HG03103 (cell line): ENCODE data around the gene FBXO9.
"Not testable (repeated sequence)": the region's sequence is repeated elsewhere in the genome, so short reads cannot be mapped to it uniquely, and the experiment has no call there.

ENCODE experiments used
- ATAC-seq: cut with Tn5 transposase; IDR thresholded peaks from one replicate; pipeline ENCODE4 v1.9.1; 2021; ENCODE audit warnings: low read depth; ENCODE audit not compliant: unreplicated experiment

Gene FBXO9

DNA sequence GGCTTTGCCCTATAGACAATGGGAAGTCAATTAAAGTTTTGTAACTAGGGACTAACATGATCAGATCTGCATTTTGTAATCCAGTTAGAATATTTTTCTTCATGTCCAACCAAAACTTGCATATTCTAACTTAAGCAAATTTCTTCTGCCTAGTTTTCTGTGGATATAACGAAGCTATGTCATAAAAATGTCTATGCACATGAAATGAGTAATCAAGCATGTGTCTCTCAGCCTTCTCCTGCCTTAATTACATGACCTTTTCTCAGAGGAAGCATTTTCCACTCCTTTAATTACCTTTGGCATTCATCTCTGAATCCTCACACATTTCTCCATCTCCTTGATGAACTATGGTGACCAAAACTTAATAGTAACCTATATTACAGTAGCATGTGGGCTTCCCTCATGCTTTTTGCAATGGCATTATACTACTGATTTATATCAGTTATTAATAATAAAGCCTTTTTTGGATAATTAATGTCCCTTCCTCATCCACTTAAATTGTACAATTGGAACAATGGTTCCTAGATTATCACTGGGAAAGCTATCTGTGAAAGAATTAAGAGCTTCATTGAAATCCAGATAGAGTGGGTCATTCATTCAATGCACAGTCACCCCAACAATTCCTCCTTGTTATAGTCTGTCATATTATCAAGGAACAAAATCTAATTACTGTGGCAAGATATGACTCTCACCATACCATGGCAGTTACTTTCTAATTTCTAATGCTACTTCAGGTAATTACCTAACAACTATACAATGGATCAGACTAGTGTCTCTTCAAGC is 19.1 kb upstream of the FBXO9 start:
- ATAC-seq, result no peak

DNA sequence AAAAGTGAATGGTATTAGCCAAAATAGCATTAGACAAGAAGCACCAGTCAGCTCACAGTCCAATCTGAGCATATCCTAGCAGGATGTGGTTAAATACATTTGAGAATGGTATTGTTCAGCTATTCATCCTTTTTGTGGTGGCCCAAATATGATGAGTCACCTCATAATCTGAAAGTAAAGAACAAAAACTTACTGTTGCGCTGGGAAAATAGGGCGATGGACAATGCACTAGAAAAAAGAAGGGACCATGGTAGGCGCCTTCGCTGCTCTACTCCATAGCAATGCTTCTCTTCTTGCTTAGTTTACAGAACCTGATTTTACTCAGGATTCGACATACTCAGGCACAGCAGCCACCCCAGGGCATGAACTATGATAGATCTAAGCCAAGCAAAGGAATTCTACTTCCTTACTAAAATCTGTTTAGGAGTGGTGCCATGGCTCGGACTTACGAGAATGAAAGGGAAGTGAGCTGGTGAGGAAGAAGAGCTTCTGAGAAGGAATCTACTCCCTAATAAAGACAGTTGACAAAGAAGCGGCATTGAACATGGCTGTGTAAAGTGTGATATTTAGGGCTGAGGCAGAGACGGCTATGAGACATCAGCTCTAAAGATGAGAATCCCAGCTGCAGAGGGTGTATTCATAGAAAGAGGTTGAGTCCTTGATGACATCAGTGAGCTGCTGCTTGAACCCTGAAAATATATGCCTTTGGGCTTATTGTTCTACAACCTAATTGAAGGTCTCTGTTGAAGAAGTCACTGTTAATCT is 16.6 kb upstream of the FBXO9 start:
- peak; percentile 75 for ATAC-seq

DNA sequence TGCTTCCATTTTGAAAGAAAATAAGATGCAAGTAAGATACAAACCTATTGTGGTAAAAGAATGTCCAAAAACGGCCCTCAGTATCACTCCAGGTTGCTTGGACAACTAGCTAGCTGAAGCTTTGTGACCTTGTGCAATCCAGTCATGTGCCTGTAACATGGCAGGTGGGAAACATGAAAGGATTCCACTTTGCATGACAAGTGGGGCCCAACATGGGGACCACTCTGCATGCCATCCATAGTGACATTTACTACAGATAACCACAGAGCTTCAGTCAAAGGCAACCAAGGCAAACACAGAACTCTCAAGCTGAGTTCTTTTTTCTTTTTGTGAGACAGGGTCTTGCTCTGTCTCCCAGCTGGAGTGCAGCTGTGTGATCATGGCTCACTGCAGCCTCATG is 15.8 kb upstream of the FBXO9 start:
- ATAC-seq, result no peak

DNA sequence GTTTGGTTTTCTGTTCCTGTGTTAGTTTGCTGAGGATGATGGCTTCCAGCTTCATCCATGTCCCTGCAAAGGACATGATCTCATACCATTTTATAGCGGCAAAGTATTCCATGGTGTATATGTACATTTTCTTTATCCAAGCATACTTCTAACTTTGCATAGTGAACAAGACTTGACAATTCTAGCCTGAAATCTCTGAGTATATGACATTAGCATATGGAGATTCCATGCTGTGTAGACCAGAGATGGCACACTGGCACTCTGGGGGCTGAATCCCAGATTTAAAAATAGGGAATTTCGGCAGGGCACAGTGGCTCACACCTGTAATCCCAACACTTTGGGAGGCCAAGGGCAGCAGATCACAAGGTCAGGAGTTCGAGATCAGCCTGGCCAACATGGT is 13.1 kb upstream of the FBXO9 start:
- ATAC-seq, result not testable (repeated sequence)

DNA sequence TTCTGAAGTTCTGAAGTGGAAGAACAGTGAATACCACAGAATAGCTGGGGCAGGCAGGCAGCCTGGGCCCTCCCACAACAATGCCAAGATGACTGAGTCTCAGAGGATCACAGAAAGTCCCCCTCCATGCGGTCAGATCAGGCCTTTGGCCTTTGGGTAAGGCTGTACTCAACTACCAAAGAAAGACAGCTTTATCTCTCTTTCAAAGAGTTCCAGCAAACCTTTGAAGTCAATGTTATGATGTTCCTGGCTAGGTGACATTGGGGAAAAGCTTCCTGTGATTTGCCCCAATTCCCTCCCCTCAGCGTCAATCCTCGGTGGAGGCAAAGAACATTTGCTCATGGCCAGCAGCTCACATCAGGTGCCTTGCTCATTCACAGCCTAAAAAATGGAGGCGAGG is 10.7 kb upstream of the FBXO9 start:
- ATAC-seq, result no peak

DNA sequence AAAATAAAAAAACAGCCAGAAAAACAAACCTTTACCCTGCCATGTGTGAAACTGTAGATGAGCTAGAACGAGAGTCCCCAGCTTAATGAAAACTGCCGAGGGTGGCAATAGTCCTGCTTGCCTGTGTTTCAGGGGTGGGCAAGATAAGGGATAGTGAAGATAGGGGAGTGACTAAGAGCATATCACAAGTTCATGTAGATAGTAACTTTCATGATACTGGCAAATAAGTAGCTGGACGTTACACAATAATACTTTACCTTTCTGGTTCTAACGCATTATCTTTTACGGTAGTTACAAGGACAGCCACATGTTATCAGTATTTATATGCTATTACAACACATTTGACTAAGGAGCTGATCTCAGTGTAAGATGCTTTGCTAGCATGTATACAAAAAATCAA is 9.3 kb upstream of the FBXO9 start:
- no peak for ATAC-seq

DNA sequence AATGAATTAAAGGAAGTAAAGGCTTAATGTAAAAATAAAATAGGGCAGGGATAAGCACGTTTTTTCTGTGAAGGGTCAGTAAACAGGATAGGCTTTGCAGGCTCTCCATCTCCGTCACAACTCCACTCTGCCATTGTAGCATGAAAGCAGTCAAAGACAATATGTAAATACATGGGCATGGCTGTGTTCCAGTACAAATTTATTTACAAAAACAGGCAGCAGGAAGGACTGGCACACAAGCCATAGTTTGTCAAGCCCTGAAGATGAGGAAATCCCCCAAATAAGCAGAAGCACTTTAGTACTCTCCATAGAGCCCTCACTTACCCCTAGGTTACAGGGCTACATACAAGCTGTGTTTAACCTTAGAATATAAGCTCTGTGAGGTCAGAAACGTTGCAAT is 8.9 kb upstream of the FBXO9 start:
- ATAC-seq, result no peak

DNA sequence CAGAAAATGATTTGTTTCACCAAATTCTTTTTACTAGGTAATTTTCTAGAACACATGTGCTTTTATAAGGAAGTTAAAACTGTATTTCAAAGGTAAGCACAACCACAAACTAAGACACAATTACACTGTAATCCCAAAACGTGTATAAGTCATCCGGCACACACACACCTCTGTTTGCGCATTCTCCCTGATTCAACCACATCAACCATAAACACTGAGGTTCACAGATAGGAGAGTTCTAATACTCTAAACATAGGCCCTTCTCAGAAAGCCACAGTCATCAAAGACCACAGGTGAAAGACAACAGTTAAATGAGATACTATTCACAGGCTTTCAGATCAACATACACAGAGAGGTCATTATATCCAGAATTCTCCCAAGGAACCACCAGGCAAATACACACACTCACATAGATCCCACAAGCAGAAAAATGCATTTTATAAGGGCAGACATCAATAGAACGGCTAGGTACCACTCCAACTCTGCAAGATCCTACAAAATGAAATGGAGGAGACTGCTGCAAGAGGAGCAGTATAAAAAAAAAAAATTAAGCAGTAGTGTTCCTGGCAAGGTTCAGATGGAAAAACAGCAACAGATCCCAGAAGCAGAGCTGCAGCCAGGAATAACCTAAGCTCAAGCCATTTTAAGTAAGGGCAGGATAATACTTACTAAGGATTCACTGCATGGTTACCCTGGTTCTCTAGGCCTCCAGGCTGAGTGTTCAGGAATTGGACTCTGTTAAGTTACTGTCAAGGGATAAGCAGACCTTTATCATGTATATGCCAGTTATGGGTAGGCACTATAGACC is 6.6 kb upstream of the FBXO9 start:
- ATAC-seq, result no peak

DNA sequence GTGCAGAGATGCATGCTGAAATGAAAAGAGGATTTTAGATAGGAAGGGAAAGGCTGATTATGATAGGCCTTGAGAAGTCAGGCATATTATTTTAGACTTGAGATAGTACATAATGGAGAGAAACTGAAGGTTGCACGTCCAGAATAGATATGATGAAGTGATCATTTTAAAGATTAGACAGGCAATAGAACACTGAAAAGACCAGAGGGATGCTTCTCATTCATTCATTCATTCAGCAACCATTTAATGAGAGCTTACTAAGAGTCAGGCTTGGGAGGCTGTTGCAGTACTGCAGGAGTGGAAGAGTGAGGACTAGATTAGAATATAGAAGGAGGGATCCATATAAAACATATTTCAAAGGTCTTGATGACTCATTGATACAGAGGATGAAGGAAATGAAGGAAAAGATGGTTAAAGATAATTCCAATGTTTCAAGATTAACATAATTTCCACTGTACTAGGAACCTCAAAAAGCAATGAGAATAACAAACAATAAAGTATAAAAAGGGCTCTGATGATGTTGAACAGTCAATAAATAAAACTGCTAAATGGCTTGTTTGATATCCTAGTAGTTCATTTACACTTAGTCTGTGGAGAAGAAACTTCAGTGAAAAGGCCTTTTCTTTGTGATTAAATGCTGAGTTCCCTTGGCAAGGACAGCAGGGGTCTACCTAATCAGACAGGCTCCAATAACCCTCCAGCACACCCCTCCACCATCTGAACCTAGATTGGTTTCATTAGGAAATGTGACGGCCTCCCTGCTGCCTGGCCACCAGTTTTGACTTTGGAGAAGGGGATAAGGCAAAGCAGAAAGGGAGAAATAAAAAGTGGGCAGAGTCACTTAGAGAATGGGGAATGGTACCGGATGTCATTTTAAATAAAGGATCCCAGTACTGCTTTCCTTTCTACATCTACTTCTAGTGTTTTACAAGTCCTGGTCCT is 5.3 kb upstream of the FBXO9 start:
- no peak for ATAC-seq

DNA sequence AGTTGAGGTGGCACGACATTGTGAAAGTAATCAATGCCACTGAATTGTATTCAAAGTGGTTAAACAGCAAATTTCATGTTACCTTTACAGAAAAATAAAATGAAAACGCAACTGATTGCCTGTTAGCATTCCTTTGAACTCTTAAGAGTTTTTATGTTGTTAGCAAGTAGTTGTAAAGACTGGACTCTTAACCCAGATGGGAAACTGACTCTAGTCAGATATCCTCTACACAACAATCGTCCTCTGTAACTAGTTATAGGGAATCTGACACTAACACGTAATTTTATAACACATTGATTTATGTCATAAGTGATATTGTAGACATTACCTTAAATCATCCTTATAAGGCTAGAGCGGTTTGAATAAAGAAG is 3.0 kb upstream of the FBXO9 start:
- ATAC-seq, result no peak

DNA sequence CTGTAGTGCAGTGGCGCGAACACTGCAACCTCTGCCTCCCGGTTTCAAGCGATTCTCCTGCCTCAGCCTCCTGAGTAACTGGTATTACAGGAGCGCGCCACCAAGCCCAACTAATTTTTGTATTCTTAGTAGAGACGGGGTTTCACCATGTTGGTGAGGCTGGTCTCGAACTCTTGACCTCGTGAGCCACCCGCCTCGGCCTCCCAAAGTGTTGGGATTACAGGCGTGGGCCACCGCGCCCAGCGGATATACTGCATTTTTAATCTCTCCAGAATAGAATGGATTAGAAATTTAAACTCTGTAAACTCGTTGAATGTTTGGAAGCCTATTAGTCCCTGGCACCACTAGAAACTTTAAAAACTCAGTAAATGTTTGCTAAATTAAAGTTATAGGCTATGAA is 949 bp upstream of the FBXO9 start:
- not testable (repeated sequence) for ATAC-seq

DNA sequence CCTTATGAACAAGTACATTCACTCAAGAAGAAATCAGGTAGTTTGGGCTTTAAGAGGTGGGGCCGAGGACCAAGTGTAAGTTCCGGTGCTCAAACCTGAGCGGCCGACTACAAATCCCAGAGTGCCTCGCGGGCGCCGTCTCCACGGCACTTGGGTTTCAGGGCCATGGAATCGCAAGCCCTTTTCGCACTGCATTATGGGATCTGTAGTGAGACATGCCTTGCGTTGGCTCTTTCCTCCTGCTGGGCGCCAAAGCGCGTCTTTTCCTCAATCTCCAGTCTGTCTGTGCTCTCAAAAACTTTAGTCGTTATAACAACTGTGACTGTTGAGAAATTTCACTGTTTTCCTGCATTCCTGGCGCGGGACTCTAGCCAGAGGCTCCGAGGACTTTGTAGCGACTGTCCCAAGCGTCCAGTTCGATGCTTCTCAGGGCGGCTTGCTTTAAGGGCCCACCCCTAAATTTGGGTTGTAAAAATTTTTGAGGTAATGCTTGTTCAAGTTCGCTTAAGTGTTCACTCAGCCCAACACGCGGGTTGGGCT is 408 bp upstream of the FBXO9 start:
- peak; percentile 62 for ATAC-seq

DNA sequence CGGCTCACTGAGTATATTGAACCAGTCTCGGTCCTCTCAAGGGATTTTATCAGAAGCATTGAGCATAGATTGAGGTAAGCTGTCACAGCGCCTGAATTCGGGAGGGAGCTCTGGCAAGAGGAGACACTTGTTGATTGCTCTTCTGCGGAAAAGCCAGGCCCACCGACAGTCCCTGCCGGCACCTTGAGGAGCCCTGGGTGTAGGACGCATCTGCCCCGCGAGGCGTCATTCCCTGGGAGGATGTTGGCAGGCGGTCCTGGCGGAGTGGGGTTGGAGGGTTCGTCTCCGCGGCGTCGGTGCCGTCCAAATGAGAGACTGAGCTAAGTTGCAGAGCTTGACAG is 843 bp downstream of the FBXO9 start:
- ATAC-seq, result no peak

DNA sequence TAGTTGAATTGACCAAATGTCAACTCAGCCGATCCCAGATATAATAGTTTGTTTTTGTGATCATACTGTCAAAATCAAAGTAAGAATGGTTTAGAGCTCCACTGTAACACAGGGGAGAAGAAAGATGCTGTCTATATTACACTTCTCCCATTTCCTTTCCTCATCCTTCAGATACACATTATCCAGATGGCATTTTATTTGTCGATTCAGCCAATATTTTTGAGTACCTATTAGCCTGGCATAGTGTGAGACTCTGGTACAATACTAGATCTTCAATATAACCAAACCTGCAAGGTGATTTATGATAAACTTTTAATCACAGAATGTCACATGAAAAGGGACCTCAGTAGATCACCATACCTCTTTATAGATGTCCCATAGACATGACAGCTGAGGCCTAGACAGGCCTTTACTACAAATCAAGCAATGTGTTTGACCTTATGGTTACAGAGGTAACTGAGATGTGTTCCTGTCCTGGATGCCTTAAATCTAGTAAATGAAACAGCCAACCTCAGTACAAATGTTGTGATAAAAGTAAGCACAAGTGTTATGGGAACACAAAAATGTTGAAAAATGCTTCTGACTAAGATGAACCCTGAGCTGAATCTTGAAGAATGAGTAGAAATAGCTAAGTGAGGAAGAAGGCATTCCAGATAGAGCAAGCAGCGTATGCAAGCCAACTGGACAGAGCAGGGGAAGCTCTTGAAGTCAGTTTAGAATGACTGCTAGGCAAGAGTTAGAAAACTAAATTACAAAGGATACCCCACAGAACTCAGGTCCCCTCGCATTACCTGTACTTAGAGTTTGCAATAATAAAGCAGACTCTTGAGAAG is 1.9 kb downstream of the FBXO9 start:
- no peak for ATAC-seq

DNA sequence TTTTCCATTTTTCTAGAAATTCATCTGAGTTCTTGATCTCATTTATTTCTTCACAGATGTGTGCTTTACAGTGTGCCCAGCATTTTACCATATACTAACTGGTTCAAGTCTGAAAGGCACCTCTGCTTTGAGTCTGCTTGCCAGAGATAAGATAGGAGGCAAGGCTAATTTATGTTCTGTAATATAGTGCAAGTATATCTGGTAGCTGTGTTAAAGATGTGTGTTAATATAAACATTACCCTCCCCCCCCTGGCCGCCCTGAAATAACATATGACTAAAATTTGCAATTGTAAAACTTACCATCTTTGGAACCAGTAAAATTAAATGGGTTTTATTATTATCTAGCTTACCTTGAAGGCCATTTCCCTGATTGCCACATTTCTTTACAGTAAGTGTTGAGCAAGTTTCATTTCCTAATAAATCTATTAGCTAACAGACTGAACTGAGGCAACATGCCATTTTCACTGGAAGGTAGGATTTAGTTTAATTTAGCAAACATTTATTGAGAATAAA is 2.7 kb downstream of the FBXO9 start:
- no peak for ATAC-seq

DNA sequence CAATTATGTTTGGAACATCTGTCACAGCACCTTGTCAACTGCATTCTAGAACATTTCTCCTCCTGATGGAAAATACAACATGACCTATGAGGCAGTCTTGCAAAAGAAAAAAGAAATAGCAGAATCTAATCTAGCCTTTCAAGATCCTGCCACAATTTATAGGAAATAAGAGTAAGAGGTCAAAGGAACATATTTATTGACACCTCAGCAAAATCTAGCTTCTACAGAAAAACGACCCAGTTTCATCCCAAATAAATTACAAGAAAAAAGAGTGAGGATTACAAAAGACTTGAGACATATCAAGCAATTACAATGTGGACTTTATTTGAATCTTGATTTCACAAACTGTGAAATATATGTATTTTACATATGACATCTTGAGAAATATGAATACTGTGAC is 4.2 kb downstream of the FBXO9 start:
- no peak for ATAC-seq

DNA sequence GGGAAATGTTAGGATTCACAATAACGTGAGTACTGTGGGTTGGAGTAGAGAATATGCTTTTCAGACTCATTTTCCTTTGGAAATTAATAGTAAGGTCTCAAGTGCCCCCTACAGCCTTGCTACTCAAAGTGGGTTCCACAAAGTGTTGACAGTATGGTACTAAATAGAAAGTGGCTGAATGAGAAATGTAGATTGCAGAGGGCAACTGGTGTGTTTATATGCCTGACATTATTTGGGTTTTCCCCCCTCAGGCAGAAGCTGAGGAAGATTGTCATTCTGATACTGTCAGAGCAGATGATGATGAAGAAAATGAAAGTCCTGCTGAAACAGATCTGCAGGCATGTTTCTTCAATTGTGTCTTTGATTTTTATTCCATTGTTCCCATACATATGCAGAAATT is 5.6 kb downstream of the FBXO9 start:
- ATAC-seq, result peak; percentile 59

DNA sequence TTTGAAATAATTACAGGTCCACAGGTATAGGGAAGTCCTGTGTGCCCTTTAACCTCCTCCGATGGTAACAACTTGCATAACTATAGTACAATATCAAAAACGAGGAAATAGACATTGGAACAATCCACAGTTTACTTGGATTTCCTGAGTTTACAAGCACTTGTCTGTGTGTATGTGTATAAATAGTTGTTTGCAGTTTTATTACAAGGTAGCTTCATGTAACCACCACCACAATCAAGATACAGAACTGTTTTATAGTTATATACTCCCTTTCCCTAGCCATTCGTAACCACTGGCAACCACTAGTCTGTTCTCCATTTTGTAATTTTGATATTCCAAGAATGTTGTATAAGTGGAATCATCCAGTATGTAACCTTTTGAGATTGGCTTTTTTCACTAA is 9.1 kb downstream of the FBXO9 start:
- no peak for ATAC-seq

DNA sequence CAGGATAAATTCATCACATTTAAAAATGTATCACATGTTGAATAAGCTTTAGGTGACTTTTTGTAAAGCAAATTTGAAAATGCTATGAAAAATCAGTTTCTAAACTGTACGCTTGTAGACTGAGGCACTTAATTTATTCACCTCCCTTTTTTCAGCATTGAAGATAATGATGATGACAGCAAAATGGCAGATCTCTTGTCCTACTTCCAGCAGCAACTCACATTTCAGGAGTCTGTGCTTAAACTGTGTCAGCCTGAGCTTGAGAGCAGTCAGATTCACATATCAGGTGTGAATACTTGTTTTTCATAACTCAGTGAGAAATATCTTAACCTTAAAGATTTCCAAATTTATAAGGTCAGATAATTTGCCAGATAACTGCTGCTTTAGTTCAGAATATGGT is 15.6 kb downstream of the FBXO9 start:
- no peak for ATAC-seq
